ENCODE results near the gene ATXN7L1.

- TF ChIP-seq CTCF (conservative IDR thresholded peaks at IDR 0.05; ENCODE audit: low read depth, low read length) (no peak), EZH2 (IDR thresholded peaks at IDR 0.05; ENCODE audit: borderline replicate concordance, low read depth, low read length, poor library complexity, severe bottlenecking) (no peak)
Measured at GRCh38 chr7:105734233-105734632, 142.2 kb downstream of the ATXN7L1 start.
